GM23248 (cell line): ENCODE measurements around the gene ZNF205.

Source experiments
- EZH2 ChIP-seq: fragments of 200-600 bp; sonication (generic); IDR thresholded peaks from 2 replicates; pipeline ENCODE4 v1.6.1; 2018; ENCODE audit warnings: antibody characterized with exemption, mild to moderate bottlenecking; ENCODE audit not compliant: insufficient read depth, poor library complexity, severe bottlenecking
- EZH2phosphoT487 ChIP-seq: fragments of 200-600 bp; sonication (generic); IDR thresholded peaks from 2 replicates; pipeline ENCODE4 v1.6.1; 2018; ENCODE audit warnings: antibody characterized with exemption, moderate library complexity, mild to moderate bottlenecking, low read depth; ENCODE audit not compliant: insufficient read depth

GRCh38 chr16:3157229-3158025, 45.0 kb downstream of the ZNF205 start:
- TF ChIP-seq EZH2 = no peak
- TF ChIP-seq EZH2phosphoT487 = no peak
